Kidney glomerular epithelial cell (primary cell): ENCODE results near the gene SLC25A5.
A peak's percentile ranks its signal among the peaks of the same experiment; 100 is the strongest.
"Not testable (repeated sequence)": the region's sequence is repeated elsewhere in the genome, so short reads cannot be mapped to it uniquely, and the experiment has no call there.

Experiments
- DNase-seq: peaks from one replicate; lab custom pipeline; 2025; lab: John Stamatoyannopoulos, UW

The SLC25A5 gene

DNA sequence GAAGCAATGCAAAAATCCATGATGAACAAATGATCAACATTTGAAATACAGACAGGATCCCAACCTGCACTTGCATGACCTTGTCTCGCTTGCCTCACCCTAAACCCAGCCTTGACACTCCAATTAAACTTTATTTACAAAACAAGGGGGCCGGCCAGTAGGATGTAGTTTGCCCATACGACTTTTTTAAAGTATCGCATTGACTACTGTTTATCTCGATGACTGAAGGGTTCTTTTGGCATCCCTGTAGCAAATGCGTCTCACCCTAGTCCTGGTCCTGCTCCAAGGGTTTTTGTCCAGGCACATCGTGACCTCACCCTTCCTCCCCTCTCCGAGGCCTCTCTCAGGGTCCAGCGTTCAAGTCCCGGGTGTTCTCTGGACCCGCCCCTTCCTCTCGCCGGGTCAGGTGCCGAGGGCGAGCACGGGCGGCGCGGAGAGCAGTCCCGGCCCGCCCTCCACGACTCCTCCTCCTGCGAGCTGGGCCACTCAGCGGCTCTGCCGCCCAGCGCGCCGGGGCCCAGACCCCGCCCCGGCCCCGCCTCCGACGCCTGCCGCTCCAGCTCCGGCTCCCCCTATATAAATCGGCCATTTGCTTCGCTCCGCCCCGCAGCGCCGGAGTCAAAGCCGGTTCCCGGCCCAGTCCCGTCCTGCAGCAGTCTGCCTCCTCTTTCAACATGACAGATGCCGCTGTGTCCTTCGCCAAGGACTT lies at the start of gene SLC25A5:
Gene SLC25A5, plus strand, starts transcription at position 603 of the 709 bp plus-strand sequence. Its CDS starts 72 bp downstream, at position 675.
- DNase-seq, result peak; percentile 62

DNA sequence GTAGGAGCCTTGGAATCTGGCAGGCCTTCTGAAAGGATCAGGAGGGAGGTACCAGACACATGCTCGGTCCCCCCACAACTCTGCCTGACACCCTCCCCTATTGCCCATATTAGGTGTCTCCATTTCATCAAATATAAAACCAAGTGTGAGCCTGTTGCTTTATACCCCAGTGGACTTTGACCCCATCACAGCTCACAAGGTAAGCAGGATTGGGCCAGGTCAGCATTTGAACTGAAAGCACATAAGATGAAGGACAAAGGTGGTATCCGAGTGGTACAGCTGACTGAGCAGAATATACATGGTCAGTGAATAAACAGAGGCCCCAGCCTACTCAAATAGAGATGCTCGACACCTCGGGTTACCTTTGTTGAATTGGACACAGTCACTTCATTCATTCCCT lies 49.1 kb upstream of the SLC25A5 start:
- no peak for DNase-seq

DNA sequence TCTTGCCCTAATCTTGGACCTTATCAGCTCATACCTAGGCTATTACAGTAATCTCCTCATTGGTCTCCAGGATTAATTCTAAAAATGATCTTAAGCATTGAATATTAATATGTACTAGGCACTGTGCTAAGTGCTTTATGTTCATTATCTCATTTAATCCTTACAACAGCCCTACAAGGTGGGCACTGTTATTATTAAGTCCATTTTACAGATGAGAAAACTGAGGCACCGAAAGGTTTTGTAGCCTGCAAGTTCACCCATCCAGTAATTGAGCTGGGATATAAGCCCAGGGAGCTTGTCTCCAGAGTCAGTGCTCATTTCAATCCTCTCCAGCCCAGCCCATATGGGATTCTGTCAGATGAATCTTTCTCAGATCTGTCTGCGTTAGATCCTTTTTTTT lies 48.3 kb upstream of the SLC25A5 start:
- DNase-seq, result no peak

DNA sequence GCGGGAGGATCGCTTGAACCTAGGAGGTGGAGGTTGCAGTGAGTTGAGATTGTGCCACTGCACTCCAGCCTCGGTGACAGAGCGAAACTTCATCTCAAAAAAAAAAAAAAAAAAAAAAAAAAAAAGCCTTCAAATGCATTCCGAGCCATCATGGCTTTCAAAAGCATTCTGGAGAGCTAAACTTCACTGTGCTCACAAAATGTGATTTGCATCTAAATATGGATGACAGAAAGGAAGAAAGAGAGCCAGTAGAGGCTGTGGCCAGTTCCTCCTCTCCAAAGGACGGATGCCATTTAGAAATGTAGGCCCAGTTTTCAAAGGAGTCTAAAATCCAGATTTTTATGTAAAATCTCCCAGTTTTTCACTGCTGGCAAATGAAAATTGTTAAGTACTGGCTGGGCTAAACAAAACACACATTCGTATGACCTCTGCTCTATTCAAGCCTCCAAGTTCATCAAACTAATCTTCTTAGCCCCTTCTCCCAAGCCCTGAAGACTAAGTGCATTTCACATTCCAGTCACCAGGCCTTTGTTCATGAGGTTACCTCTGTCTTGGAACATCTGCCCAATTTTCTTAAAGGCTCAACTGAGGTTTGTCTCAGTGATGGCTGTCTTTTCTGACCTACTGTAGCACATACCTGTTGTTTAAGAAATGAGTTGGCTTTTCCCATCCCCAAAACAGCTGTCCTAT lies 47.1 kb upstream of the SLC25A5 start:
- no peak for DNase-seq

DNA sequence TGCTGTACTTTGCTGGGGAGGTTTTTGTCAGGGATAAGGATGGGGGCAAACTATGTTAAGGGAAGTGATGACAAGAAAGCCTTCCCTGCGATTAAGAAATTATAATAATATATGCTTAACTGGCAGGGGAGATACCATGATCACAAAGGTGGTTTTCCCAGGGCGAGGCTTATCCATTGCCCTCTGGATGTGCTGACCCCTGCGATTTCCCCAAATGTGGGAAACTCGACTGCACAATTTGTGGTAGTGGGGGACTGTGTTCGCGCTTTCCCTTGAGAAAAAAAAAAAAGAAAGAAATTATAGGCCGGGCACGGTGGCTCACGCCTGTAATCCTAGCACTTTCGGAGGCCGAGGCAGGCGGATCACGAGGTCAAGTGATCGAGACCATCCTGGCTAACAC lies 44.6 kb upstream of the SLC25A5 start:
- DNase-seq, result no peak

DNA sequence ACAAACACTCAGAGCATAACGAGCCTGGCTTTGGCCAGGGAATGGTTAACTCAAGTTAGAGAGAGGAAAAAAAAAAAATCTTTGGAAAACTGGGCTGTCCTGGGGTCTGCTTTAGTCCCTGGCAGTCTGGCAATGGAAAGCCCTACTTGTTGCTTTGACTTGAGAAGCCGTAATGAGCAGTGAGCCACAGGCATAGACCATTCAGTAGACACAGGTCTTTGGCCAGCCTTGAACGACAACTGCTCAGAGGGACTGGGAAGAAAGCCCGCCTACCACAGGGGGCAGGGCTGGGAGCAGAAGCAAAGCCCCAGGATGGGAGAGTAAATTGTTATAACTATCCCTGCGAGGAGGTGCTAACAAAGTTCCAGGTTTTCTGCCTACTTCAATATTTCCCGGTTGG lies 43.2 kb upstream of the SLC25A5 start:
- no peak for DNase-seq

DNA sequence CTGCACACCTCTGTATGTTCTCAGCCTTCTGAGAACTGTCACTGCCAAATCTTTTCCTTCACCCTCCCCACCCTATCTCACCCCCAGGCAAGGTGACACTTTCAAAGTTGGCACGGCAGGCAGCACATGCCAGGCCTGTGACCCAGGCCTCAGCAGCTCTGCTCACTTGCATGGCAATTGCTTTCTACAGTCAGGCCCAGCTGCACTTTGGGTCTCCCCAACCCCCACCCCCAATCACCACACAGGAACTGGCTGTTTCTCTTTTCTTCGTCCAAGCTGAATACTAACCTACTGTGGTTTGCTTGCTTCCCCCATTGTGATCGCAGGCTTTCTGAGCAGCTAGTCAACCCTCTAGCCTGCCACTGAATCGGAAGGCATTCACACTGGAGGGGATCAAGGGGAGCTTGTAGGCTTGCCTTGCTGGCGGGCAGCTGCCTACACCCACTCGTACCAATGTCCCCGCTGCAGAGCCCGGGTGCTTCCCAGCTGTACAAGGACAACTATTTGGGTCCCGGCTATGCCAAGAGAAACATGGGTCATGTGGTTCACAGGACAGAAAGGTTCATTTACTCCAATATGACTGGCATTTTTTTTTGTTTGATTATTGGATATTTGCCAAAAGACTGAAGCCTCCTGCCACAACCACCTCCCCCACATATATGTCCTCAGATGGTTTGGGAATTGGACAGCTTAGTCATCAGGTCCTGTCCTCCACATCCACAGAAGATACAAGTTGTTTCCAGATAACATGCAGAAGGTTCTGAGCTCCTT lies 41.0 kb upstream of the SLC25A5 start:
- DNase-seq, result no peak

DNA sequence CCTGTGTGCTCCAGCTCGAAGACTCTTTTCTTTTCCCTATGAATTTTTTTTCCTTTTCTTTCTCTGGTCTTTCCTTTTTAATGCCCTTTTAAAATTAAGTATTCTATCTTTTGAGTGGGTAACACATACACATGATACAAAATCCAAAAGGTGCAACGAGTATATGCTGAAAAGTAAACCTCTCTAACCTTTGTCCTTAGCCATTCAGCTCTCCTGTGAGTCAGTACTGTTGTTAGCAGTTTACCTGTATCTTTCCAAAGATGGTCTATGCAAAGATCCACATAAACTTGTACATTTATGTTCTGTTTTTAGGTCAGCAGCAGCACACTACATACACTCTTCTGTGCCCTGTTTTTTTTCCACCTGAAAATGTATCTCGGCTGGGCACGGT lies 40.5 kb upstream of the SLC25A5 start:
- no peak for DNase-seq

DNA sequence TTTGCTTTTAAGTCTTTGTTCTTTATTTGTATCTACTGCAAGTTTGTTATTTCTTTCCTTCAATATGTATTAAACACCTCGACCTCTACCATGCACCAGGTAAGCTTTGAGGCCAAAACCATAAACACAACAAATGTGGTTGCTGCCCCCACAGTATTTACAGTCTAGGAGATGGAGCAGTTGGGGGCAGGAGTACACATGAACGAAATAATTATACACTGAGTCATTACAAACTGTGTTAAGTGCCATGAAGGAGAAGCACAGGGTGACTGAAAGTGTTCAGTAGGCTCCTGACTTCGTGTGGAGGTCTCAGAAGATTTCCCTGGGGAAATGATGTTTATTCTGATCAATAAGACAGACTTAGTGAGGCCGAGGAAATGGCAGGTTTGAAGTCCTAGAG lies 38.8 kb upstream of the SLC25A5 start:
- DNase-seq, result no peak

DNA sequence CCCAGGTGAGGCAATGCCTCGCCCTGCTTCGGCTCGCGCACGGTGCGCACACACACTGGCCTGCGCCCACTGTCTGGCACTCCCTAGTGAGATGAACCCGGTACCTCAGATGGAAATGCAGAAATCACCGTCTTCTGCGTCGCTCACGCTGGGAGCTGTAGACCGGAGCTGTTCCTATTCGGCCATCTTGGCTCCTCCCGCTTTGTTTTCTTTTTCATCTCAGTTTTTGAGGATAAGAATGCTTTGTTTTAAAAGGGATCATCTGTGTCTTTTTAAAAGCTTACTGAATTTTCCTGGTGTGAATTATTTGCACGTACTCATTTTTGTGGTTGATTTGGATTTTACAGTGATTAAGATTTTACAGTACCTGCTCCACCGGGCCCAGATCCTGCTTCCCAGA lies 26.9 kb upstream of the SLC25A5 start:
- DNase-seq, result not testable (repeated sequence)

DNA sequence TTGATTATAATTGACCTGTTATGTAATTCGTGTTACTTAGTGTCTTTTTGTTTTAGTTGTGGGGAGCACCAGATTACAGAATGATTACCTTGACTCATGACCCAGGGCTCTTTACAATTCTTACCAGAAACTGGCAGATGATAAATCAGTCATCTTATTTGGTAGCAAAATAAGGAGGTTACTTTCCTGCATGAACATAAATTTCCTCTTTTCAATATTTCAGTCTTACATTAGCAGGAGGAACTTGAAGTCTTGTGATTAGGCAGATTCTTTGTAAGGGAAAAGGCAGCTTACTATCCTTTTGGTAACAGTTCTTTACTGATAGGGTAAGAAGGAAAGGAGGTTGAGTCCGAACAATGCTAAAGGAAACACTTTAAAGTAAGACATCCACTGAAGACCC lies 26.0 kb upstream of the SLC25A5 start:
- no peak for DNase-seq

DNA sequence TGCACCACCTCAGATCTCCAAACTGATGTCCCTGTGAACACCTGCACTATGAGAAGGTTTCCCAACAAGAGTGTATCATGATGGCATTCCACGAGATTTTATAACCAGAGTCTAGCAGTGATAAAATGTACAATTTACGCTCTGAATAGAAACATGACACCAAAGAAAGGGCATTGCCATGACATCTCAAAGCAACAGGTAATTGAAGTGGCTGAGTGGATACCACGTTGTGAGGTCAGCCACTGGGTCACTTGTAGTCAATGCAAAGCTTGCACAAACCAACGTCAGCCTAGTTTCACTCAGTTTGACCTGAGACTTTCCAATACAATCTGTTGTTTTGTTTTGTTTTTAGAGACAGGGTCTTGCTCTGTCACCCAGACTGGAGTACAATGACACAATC lies 15.0 kb upstream of the SLC25A5 start:
- DNase-seq, result no peak

DNA sequence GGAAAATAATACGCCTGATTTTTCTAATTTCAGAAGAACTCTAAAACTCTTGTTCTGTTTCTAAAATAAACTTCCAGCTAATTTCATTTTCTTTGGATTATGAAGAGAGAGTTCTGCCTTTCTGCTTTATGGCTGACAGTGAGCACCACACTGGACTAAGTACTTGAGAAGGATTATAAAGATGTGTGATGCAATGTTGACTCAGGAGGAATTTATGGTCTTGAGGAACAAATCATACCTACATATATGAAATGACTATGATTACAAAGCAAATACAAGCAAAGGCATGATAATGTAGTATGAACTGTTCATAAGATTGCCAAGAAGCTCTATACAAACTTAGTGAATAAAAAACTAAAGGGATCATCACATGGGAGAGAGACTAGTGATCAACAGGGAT lies 13.0 kb upstream of the SLC25A5 start:
- no peak for DNase-seq

DNA sequence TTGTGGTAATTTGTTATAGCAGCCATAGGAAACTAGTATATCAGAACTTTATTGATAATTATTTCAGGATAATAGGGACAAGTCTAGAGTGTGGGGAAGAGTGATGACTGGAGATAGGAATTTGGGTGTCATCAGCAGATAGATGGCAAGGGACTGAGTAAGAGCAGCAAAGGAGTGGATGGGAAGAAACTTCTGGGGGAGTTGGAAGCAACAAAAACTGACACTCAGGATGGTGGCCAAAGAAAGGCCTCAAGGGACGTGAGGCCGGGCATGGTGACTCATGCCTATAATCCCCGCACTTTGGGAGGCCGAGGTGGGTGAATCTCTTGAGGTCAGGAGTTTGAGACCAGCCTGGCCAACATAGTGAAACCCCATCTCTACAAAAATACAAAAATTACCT lies 9.1 kb upstream of the SLC25A5 start:
- no peak for DNase-seq

DNA sequence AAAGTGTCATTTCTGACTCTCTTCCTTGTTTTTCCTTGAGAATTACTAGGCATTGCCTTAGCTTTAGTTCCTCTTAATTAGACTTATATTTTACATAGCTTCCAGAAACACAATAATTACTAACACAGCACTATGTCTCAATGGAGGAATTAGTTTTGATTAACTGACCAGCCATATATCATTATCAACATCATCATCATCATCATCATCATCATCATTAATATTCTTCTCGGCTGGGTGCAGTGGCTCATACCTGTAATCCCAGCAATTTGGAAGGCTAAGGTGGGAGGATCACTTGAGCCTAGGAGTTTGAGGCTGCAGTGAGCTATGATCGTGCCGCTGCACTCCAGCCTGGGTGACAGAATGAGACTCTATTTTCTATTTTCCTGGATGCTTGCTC lies 2.7 kb upstream of the SLC25A5 start:
- DNase-seq, result no peak

DNA sequence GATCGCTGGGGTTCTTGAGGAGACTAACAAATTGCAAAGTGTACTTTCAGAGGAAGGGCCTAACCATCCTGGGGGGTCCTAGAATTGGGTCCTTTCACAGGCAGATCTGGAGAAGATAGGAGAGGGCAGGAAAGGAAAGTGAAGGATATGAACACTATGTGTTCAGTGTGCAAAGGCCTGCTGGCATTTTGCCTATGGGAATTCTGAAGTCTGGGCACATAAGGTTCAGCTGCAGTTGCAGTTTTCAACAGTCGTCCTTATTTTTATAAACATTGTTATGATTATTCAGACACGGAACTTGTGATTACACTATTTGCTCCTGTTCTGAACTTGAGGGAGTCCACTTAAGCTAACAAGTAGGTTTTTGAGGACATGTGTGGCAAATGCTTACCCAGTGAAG lies 1.3 kb upstream of the SLC25A5 start:
- no peak for DNase-seq

DNA sequence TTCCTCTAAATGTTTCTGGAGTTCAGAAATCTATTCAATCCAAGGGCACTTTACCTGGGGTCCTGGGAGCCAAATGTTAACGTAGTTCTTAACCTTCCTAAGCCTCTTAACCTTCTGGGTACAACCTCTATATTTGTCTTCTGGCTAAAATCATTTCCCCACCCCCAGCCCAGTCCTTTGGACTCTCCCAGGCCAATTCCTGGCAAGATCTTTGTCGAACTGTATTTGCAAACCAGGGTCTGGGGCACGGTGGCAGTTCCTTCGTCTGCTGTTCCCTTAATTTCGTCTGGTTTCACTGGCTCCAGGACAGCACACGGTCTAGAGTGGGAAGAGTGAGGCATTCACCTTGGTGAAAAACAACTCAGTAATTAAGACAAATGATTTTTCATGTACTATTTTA lies 811 bp upstream of the SLC25A5 start:
- no peak for DNase-seq

DNA sequence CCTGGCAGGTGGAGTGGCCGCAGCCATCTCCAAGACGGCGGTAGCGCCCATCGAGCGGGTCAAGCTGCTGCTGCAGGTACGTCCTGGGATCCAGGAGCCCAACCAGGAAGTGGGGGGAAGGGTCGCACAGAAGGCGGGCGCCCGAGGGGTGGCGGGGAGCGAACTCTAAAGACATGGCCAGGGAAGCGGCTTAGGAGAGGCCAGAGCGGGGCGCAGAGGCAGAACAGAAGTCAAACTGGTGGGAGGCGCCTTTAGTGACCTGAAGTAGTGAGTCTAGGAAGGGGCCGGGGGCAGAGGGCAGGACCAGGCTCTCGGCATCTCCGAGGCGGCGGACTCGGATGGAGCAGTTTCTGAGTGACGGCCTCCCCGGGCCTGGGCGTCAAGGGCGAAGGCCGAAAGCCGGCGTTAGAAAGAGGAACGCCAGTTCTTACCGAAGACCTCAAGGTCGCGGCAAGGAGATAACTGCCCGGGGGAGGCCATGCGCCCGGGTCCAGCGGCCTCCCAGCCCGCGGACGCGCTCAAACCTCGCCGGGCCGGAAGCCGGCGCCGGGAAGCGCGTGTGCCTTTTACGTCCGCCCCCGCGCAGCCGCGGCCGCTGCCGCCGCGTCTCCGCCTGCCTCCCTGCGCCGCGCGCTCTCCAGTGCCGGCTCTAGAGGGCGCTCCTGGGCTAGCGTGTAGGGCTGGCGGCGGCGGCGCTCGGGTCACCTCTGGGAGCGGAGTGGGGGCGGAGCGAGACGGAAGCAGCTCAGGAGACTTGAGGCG lies 488 bp downstream of the SLC25A5 start:
- DNase-seq, result peak; percentile 0

DNA sequence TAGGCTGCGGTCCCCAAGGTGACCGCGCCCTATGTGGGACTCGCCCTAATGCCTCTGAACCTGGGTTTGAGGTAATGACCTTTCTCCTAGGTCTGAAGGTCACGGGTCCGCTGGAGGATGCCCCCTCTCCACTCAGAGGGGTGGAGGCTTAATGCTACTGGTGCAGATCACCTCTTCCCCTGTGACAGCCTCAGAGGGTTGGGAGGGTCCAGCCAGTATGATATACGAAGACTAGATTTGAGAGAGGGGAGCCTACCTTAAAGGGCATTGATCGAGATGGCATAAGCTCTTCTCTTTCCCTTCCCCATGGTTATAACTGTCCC lies 1.0 kb downstream of the SLC25A5 start:
- no peak for DNase-seq

DNA sequence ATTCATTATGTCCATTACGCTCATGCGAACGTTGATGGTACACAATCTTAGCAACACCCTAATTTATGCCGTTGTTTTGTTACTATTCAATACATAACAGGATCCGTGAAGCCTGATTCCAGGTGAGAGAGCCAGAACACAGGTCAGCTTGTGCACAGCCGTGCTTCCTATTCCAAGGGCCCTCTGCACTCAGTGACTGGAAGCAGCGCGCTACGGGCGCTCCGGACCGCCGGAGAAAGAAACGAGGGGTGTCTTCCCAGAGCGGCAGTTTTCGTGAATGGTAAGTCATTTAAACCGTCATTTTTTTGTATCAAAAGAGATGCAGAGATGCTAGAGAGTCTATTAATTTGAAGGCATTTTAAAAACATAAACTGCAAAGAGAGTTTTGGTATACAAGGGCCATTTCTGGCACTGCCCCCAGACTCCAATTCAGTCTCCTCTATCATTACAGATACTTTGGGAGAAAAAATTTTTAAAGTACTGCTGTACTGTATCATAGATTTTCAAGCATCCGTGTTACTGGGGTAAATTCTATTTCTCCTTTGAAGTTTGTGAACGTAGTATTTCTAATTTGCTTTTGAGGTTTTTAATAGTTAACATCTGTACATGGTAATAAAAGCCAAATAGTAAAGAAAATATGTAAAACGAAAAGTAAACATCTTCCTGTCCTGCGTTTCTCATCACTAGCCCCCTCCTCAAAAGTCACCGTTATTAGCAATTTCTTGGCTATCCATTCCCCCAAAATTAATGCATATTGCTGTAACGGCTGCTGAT lies 6.6 kb downstream of the SLC25A5 start:
- no peak for DNase-seq

DNA sequence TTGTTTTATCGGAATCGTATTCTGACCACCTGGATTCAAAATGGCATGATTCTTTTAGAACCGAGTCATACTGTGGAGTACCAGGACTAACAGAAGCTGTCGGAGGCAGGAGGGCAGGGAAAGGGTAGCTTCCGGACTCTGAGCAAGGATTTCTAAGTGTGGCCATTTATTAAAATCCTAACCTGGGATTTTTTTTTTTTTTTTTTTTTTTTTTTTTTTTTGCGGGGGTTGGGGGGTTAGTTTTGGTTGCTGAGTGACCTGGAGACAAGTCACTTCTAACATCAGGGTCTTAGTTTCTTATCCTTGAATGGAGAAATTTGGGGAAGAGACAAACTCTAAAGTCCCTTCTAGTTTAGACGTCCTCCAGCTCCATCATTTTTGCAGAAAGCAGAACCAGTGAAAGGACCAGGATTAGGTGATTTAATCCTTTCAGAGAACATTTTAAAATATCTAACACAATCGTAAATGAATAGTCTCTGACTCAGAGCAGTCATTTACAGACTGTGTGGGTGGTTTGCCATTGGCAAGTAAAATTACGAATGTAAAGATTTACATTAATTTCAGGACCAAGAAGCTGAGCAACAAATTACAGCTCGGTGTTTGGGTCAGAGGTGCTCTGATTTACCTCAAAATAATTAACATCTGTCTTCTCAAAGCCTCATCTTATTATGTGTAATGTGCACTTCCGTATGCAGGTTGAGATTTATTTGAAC lies 7.3 kb downstream of the SLC25A5 start:
- DNase-seq, result no peak
